Activated B cell treated with CpG ODN at 0.5 μM for 24 hours (primary cell): ENCODE data around the gene THAP9. TPM values are rescaled to one million over a fixed set of nuclear protein-coding genes. Genes with fewer than 3 reads are reported as not detected.
"Not testable (repeated sequence)": the region's sequence is repeated elsewhere in the genome, so short reads cannot be mapped to it uniquely, and the experiment has no call there.

ENCODE experiments used
- ATAC-seq: fragments of 200-7000 bp; cut with Tn5 transposase; one replicate; pipeline ENCODE4 v1.10.0; 2021; ENCODE audit warnings: low read depth, mild to moderate bottlenecking, moderate library complexity
- CTCF ChIA-PET: fragments of 350-600 bp; sonication (Branson Sonifier 250); formaldehyde crosslinking; loops from one replicate; lab custom pipeline; 2021; ENCODE audit warnings: antibody characterized with exemption; lab: Charles Lee
- POLR2A ChIA-PET: fragments of 350-600 bp; sonication (Branson Sonifier 250); formaldehyde crosslinking; loops from one replicate; lab custom pipeline; 2021; ENCODE audit warnings: antibody characterized with exemption; lab: Charles Lee
- DNase-seq: peaks from one replicate; pipeline ENCODE4 v3.0.0; 2022
- H3K27ac Mint-ChIP-seq: one replicate; pipeline ENCODE4 v1.8.0; 2020; ENCODE audit warnings: mixed read lengths
- H3K27me3 Mint-ChIP-seq: one replicate; pipeline ENCODE4 v1.8.0; 2021; ENCODE audit warnings: mixed read lengths
- H3K36me3 Mint-ChIP-seq: one replicate; pipeline ENCODE4 v1.8.0; 2021; ENCODE audit warnings: low read depth, mixed read lengths
- H3K4me1 Mint-ChIP-seq: one replicate; pipeline ENCODE4 v1.8.0; 2021; ENCODE audit warnings: mixed read lengths
- H3K4me3 Mint-ChIP-seq: one replicate; pipeline ENCODE4 v1.8.0; 2020; ENCODE audit warnings: mild to moderate bottlenecking, mixed read lengths
- H3K9me3 Mint-ChIP-seq: one replicate; pipeline ENCODE4 v1.8.0; 2020; ENCODE audit warnings: mixed read lengths
- CTCF ChIP-seq: fragments of 200-600 bp; IDR thresholded peaks from one replicate; pipeline ENCODE4 v1.8.0; 2022; ENCODE audit warnings: antibody characterized with exemption, mild to moderate bottlenecking
- intact Hi-C: fragments of 100-400 bp; cut with micrococcal nuclease; formaldehyde crosslinking; loops from one replicate; pipeline ENCODE4 v1.15.1; 2024
- total RNA-seq: library from RNA; stranded (reverse); gene quantifications from 2 replicates; pipeline ENCODE4 v1.2.3, GENCODE V29; 2022

The THAP9 gene
- total RNA-seq, 1 donor from 2014 or later: 2.1 TPM

- ChIA-PET POLR2A (interaction anchor here (0.7 kb wide), 1 partner anchor 226 kb away, joined by 3 read pairs; no protein-coding TSS in a partner anchor), CTCF (no interaction called here)
- intact Hi-C loops: loop anchor here (2.0 kb wide), 1 partner anchor 15 kb away; no protein-coding TSS in a partner anchor
Measured at GRCh38 chr4:82861529-82861928, 39.0 kb upstream of the THAP9 start.

GRCh38 chr4:82864336-82864979 lies 36.1 kb upstream of the THAP9 start:
- no peaks in the 10 kb centered on the region for H3K9me3 Mint-ChIP-seq
- no peak overlapping the region for H3K4me3 Mint-ChIP-seq
- peaks cover 68% of the 10 kb centered on the region for H3K36me3 Mint-ChIP-seq
- no peak for ATAC-seq
- ChIA-PET POLR2A (no interaction called here), CTCF (no interaction called here)
- no peaks in the 10 kb centered on the region for H3K4me1 Mint-ChIP-seq
- no peak overlapping the region for H3K27ac Mint-ChIP-seq
- intact Hi-C loops: no loop called here
- DNase-seq: no peak
- no peak for TF ChIP-seq CTCF
- H3K27me3 Mint-ChIP-seq: no peaks in the 10 kb centered on the region

More at GRCh38 chr4:82861529-82861928, 39.0 kb upstream of the THAP9 start:
- no peaks in the 10 kb centered on the region for H3K4me1 Mint-ChIP-seq
- no peaks in the 10 kb centered on the region for H3K9me3 Mint-ChIP-seq
- no peaks in the 10 kb centered on the region for H3K27me3 Mint-ChIP-seq
- no peak overlapping the region for H3K4me3 Mint-ChIP-seq
- peaks cover 60% of the 10 kb centered on the region for H3K36me3 Mint-ChIP-seq
- ATAC-seq (no peak), DNase-seq (no peak)
- no peak for TF ChIP-seq CTCF
- no peak overlapping the region for H3K27ac Mint-ChIP-seq

GRCh38 chr4:82865592-82865991 lies 34.9 kb upstream of the THAP9 start:
- H3K9me3 Mint-ChIP-seq: no peaks in the 10 kb centered on the region
- H3K27ac Mint-ChIP-seq: no peak overlapping the region
- no peak for TF ChIP-seq CTCF
- no peaks in the 10 kb centered on the region for H3K4me1 Mint-ChIP-seq
- peaks cover 78% of the 10 kb centered on the region for H3K36me3 Mint-ChIP-seq
- ATAC-seq: no peak
- CTCF ChIA-PET: no interaction called here
- POLR2A ChIA-PET: no interaction called here
- DNase-seq: no peak
- H3K27me3 Mint-ChIP-seq: no peaks in the 10 kb centered on the region
- intact Hi-C loops: no loop called here
- H3K4me3 Mint-ChIP-seq: no peak overlapping the region

- H3K27ac Mint-ChIP-seq, intact Hi-C loops, H3K27me3 Mint-ChIP-seq, H3K4me1 Mint-ChIP-seq, CTCF ChIA-PET, H3K4me3 Mint-ChIP-seq, DNase-seq, POLR2A ChIA-PET, H3K9me3 Mint-ChIP-seq, ATAC-seq: not testable (repeated sequence)
- peaks cover 82% of the 10 kb centered on the region for H3K36me3 Mint-ChIP-seq
Measured at GRCh38 chr4:82866033-82866432, 34.5 kb upstream of the THAP9 start.

- H3K27me3 Mint-ChIP-seq: no peaks in the 10 kb centered on the region
- no peak overlapping the region for H3K27ac Mint-ChIP-seq
- ChIA-PET POLR2A (interaction anchor here (0.6 kb wide), 1 partner anchor 17 kb away, joined by 3 read pairs; no protein-coding TSS in a partner anchor), CTCF (no interaction called here)
- no peak for ATAC-seq
- H3K9me3 Mint-ChIP-seq: no peaks in the 10 kb centered on the region
- peaks cover 82% of the 10 kb centered on the region for H3K36me3 Mint-ChIP-seq
- no peak for TF ChIP-seq CTCF
- no peak overlapping the region for H3K4me3 Mint-ChIP-seq
- intact Hi-C loops: no loop called here
- DNase-seq: no peak
- no peaks in the 10 kb centered on the region for H3K4me1 Mint-ChIP-seq
Measured at GRCh38 chr4:82866706-82867385, 33.7 kb upstream of the THAP9 start.
